NCI-H69 (cell line): ENCODE results near the gene INHA.

Experiments
- DNase-seq: peaks from one replicate; lab custom pipeline; 2025; lab: John Stamatoyannopoulos, UW

The INHA gene

GRCh38 chr2:219575566-219576504, 3.7 kb downstream of the INHA start:
- no peak for DNase-seq

- DNase-seq = peak; percentile 54
Measured at GRCh38 chr2:219576505-219577388, 4.6 kb downstream of the INHA start.

- no peak for DNase-seq
Measured at GRCh38 chr2:219578811-219579613, 6.9 kb downstream of the INHA start.

GRCh38 chr2:219581346-219581745, 9.2 kb downstream of the INHA start:
- no peak for DNase-seq

- DNase-seq = no peak
Measured at GRCh38 chr2:219591091-219591490, 19.0 kb downstream of the INHA start.

- no peak for DNase-seq
Measured at GRCh38 chr2:219592736-219593135, 20.6 kb downstream of the INHA start.

- DNase-seq = no peak
Measured at GRCh38 chr2:219593154-219593553, 21.0 kb downstream of the INHA start.

- no peak for DNase-seq
Measured at GRCh38 chr2:219595256-219595655, 23.1 kb downstream of the INHA start.

- peak; percentile 48 for DNase-seq
Measured at GRCh38 chr2:219596954-219597551, 24.9 kb downstream of the INHA start.

GRCh38 chr2:219597552-219598307, 25.6 kb downstream of the INHA start, which contains the start of gene STK11IP:
Gene STK11IP, plus strand, starts transcription at chr2:219597857. Its CDS starts 263 bp downstream, at chr2:219598120.
- DNase-seq = peak; percentile 94

GRCh38 chr2:219598308-219599078, 26.4 kb downstream of the INHA start:
- DNase-seq = peak; percentile 25

- no peak for DNase-seq
Measured at GRCh38 chr2:219603771-219604170, 31.7 kb downstream of the INHA start.

- DNase-seq = no peak
Measured at GRCh38 chr2:219605607-219605954, 33.5 kb downstream of the INHA start.

- no peak for DNase-seq
Measured at GRCh38 chr2:219607931-219608330, 35.8 kb downstream of the INHA start.

- no peak for DNase-seq
Measured at GRCh38 chr2:219608399-219608964, 36.4 kb downstream of the INHA start.

GRCh38 chr2:219609149-219609750, 37.1 kb downstream of the INHA start:
- DNase-seq = no peak

GRCh38 chr2:219611306-219611705, 39.2 kb downstream of the INHA start:
- DNase-seq = no peak

GRCh38 chr2:219611866-219612576, 39.9 kb downstream of the INHA start:
- DNase-seq = peak; percentile 5
